Peyer's patch (tissue), 4 donors: Measurements from ENCODE around the gene DNAJC3. TPM values are rescaled to one million over a fixed set of nuclear protein-coding genes. Genes with fewer than 3 reads are reported as not detected.
"Not testable (repeated sequence)": the region's sequence is repeated elsewhere in the genome, so short reads cannot be mapped to it uniquely, and the experiment has no call there.

Experiments
- DNase-seq, 3 donors: peaks; one replicate each; pipeline ENCODE4 v3.0.0-alpha.2; 2017 to 2019
- H3K27ac ChIP-seq, 4 donors: fragments of 200-600 bp; sonication (generic); one replicate each; pipeline ENCODE4 v1.5.1; 2016 to 2019
- H3K27me3 ChIP-seq, 2 donors: fragments of 200-600 bp; sonication (generic); one replicate each; pipeline ENCODE4 v1.5.1; 2019
- H3K36me3 ChIP-seq, 3 donors: fragments of 200-600 bp; sonication (generic); one replicate each; pipeline ENCODE4 v1.5.1; 2016 to 2019
- H3K4me1 ChIP-seq, 4 donors: fragments of 200-600 bp; sonication (generic); one replicate each; pipeline ENCODE4 v1.5.1; 2016 to 2019
- H3K4me3 ChIP-seq, 4 donors: fragments of 200-600 bp; sonication (generic); 1 replicate in 3 of 4; 2 replicates in 1 of 4; pipeline ENCODE4 v1.5.1; 2016 to 2019; ENCODE audit warnings: mild to moderate bottlenecking in 1 of 4
- H3K9me3 ChIP-seq, 4 donors: fragments of 200-600 bp; sonication (generic); one replicate each; pipeline ENCODE4 v1.5.1; 2016 to 2019; ENCODE audit warnings: mild to moderate bottlenecking in 1 of 4
- CTCF ChIP-seq, 6 experiments: fragments of 450-650 bp in 4 of 6; fragments of 200-600 bp in 2 of 6; sonication (generic) in 1 of 6; IDR thresholded peaks; one replicate each; pipeline ENCODE4 v1.5.1; 2017 to 2019; ENCODE audit warnings: antibody characterized with exemption in 6 of 6, mild to moderate bottlenecking in 3 of 6, moderate library complexity in 1 of 6
- POLR2A ChIP-seq, 2 donors: fragments of 450-650 bp; IDR thresholded peaks; one replicate each; pipeline ENCODE4 v1.5.1; 2017; ENCODE audit warnings: antibody characterized with exemption in 2 of 2, mild to moderate bottlenecking in 2 of 2, moderate library complexity in 2 of 2
- total RNA-seq, 4 donors: library from RNA; depleted of rRNA; stranded (reverse); fragments of >200 nt; gene quantifications; one replicate each; pipeline ENCODE4 v1.1.0, GENCODE V29; 2016

The DNAJC3 gene
- total RNA-seq, 4 donors from 2014 or later: 26.4 to 61.5 (median 36.1) TPM

GRCh38 chr13:95784900-95785290, 108.0 kb downstream of the DNAJC3 start:
- TF ChIP-seq CTCF (IDR thresholded peaks at IDR 0.05) (no peak), POLR2A (IDR thresholded peaks at IDR 0.05) (no peak)
- no peak overlapping the region for H3K27ac ChIP-seq
- H3K27me3 ChIP-seq: no peaks in the 10 kb centered on the region
- H3K36me3 ChIP-seq: peaks cover 0 to 46% (median 0%) of the 10 kb centered on the region in 3 donors
- no peak overlapping the region for H3K4me3 ChIP-seq
- no peaks in the 10 kb centered on the region for H3K9me3 ChIP-seq
- DNase-seq: no peak
- no peaks in the 10 kb centered on the region for H3K4me1 ChIP-seq

GRCh38 chr13:95787356-95788099, 110.6 kb downstream of the DNAJC3 start:
- Histone ChIP-seq H3K4me1 (no peaks in the 10 kb centered on the region), H3K27ac (no peak overlapping the region), H3K27me3 (no peaks in the 10 kb centered on the region), H3K9me3 (no peaks in the 10 kb centered on the region), H3K4me3 (no peak overlapping the region), H3K36me3 (peaks cover 0 to 54% (median 0%) of the 10 kb centered on the region in 3 donors)
- TF ChIP-seq CTCF (IDR thresholded peaks at IDR 0.05) (no peak), POLR2A (IDR thresholded peaks at IDR 0.05) (no peak)
- DNase-seq: no peak

- no peak overlapping the region for H3K27ac ChIP-seq
- H3K36me3 ChIP-seq: peaks cover 0 to 60% (median 0%) of the 10 kb centered on the region in 3 donors
- no peak for DNase-seq
- H3K9me3 ChIP-seq: no peaks in the 10 kb centered on the region
- no peaks in the 10 kb centered on the region for H3K4me1 ChIP-seq
- no peak overlapping the region for H3K4me3 ChIP-seq
- no peaks in the 10 kb centered on the region for H3K27me3 ChIP-seq
- TF ChIP-seq CTCF (IDR thresholded peaks at IDR 0.05) (no peak), POLR2A (IDR thresholded peaks at IDR 0.05) (no peak)
Measured at GRCh38 chr13:95788100-95788463, 111.1 kb downstream of the DNAJC3 start.

- not testable (repeated sequence) for DNase-seq, H3K27ac ChIP-seq, H3K9me3 ChIP-seq, H3K4me3 ChIP-seq, H3K27me3 ChIP-seq, H3K4me1 ChIP-seq
- H3K36me3 ChIP-seq: peaks cover 0 to 61% (median 2%) of the 10 kb centered on the region in 3 donors
Measured at GRCh38 chr13:95789315-95789714, 112.4 kb downstream of the DNAJC3 start.

- Histone ChIP-seq H3K4me3 (no peak overlapping the region), H3K36me3 (peaks cover 0 to 61% (median 2%) of the 10 kb centered on the region in 3 donors), H3K9me3 (no peaks in the 10 kb centered on the region), H3K27ac (no peak overlapping the region), H3K27me3 (no peaks in the 10 kb centered on the region), H3K4me1 (no peaks in the 10 kb centered on the region)
- no peak for DNase-seq
- TF ChIP-seq CTCF (IDR thresholded peaks at IDR 0.05): no peak
- no peak for TF ChIP-seq POLR2A (IDR thresholded peaks at IDR 0.05)
Measured at GRCh38 chr13:95791084-95791722, 114.3 kb downstream of the DNAJC3 start.

- H3K4me1 ChIP-seq: no peaks in the 10 kb centered on the region
- H3K27me3 ChIP-seq: no peaks in the 10 kb centered on the region
- no peak overlapping the region for H3K4me3 ChIP-seq
- TF ChIP-seq CTCF (IDR thresholded peaks at IDR 0.05) (no peak), POLR2A (IDR thresholded peaks at IDR 0.05) (no peak)
- DNase-seq: no peak
- H3K9me3 ChIP-seq: no peaks in the 10 kb centered on the region
- no peak overlapping the region for H3K27ac ChIP-seq
- peaks cover 0 to 47% (median 2%) of the 10 kb centered on the region in 3 donors for H3K36me3 ChIP-seq
Measured at GRCh38 chr13:95793018-95793555, 116.1 kb downstream of the DNAJC3 start.
